Measurements from ENCODE around the gene C1orf35.

The C1orf35 gene

DNA sequence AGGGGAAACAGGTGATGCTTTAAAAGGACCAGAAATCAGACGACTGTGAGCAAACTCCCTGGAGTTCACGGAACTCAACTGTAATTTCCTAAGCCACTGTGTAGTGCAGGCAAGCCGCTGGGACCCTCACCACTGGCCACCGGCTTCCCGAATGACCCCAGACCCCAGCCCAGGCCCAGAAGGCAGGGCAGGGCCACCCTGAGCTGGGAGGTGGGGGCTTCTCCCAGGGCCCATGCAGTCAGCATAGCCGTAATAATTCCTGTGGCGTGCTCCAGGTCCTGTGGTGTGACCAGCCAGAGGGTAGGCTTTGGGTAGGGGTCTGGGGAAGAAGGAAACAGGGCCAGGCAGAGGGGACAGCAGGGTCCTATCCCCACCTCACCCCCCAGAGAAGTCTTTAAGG is 24.1 kb downstream of the C1orf35 start:
- DNase-seq (ENCODE audit: low read depth in 2 of 2), result no peak

DNA sequence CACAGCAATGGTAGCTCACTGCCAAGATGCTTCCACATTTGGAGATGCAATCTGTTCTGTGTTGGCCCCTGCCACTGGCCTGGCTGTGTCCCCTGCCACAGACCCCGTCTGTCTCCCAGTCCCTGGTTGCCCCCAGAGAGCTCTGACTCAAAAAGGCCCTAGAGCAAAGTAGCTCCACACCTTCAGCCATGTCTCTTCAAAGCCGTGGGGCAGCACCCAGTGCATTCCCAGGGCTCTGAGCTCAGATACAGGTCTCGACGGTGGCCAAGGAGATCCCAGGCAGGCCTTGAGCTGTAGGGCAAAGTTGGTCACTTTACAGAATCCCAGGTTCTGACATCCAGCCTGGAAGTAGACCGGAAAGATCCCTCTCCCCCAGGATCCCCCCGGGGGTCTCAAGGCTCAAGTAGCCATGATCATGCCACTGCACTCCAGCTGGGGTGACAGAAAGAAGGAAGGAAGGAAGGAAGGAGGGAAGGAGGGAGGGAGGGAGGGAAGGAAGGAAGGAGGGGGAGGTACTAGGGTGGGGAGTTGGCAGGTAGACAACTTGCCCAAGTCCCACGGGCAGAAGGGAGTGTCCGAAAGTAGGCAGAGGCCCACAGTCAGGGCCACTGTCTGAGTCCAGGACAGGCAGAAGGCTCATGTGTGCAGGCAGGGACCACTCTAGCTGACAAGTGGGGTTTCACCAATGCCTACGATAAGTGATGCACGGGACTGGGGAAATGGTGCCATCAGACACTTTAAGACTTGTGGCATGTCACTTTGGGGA is 25.4 kb downstream of the C1orf35 start:
- no peak for DNase-seq (ENCODE audit: low read depth in 2 of 2)

- no peak for DNase-seq (ENCODE audit: low read depth in 2 of 2)
Measured at GRCh38 chr1:228076796-228077430, 26.2 kb downstream of the C1orf35 start.

- no peak for DNase-seq (ENCODE audit: low read depth in 2 of 2)
Measured at GRCh38 chr1:228075801-228076271, 27.3 kb downstream of the C1orf35 start.

- DNase-seq (ENCODE audit: low read depth in 2 of 2), result no peak
Measured at GRCh38 chr1:228074954-228075730, 28.0 kb downstream of the C1orf35 start.

DNA sequence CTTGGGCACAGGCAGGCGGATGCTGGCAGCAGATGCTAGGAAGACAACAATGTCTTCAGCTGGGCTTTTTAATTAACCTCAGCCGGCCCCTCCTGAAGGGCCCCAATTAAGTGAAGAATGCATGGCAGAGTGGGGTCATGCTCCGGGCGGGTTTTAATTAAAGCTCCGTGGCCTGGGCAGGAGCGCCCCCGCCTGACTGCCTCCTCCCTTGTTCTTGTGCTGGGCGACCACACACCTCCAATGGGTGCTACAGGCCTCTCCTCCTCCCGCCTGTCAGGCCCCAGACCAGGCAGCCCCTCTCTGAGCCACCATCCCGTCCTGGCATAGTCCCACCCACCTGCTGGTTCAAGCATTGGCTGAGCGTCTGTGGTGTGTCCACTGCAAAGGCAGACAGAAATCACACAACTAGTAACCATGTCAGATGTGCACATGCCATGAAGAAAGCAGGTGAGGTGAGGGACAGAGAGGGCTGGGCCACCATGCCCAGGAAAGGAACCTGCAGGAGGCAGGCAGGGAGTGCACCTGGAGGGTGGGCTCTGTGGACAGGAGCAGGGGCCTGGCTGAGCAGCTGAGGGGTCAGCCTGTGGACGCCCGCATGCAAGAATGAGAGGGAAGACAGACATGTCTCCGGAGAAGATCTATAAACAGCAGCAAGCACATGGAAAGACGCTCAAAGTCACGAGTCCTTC is 29.1 kb downstream of the C1orf35 start:
- no peak for DNase-seq (ENCODE audit: low read depth in 2 of 2)

GRCh38 chr1:228073061-228073856 is 29.9 kb downstream of the C1orf35 start:
- no peak for DNase-seq (ENCODE audit: low read depth in 2 of 2)

DNA sequence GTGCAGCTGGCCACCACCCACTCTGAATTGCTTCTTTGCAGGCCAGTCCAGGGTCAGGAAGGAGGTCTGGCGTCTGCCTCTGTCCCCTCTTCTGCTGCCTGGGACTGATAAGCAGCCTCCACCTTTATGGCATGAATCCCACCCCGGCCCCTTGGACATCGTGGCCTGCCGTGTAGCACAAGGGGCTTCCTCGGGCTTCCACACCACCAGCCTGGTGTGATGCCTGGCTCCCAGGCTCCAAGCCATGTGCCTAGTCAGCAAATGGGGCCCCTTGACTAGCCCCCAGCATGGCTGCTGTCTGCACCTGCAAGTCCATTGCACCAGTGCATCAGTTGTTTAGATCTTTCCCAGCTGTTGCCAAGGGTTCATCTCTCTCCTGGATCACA is 30.5 kb downstream of the C1orf35 start:
- no peak for DNase-seq (ENCODE audit: low read depth in 2 of 2)

DNA sequence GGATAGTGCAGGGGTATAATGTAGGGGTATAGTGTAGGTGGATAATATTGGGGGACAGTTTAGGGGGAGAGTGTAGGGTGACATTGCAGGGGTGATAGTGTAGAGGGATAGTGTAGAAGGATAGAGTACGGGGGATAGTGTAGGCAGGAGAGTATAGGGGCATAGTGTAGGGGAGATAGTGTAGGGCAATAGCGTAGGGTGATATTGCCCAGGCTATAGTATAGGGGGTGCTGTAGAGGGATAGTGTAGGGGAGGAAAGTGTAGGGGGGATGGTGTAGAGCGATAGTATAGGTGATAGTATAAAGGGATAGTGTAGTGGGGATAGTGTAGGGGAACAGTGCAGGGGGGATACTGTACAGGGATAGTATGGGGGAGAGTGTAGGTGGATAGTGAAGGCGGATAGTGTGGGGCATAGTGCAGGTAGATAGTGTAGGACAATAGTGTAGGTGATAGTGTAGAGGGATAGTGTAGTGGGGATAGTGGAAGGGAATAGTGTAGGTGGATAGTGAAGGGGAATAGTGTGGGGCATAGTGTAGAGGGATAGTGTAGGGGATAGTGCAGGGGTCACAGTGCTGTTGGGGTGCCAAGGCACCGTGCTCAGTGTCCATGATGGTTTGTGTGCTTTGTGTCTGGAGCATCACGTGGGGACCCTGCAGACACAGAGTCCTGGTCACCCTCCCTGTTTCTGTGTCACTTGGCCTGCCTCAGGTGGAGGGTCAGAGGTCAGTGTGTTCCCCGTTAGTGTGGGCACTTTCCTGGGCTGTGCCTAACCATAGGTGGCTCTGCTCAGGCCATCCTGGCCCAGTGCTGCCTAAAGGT is 31.1 kb downstream of the C1orf35 start:
- no peak for DNase-seq (ENCODE audit: low read depth in 2 of 2)

GRCh38 chr1:228070851-228071250 is 32.3 kb downstream of the C1orf35 start:
- no peak for DNase-seq (ENCODE audit: low read depth in 2 of 2)

DNA sequence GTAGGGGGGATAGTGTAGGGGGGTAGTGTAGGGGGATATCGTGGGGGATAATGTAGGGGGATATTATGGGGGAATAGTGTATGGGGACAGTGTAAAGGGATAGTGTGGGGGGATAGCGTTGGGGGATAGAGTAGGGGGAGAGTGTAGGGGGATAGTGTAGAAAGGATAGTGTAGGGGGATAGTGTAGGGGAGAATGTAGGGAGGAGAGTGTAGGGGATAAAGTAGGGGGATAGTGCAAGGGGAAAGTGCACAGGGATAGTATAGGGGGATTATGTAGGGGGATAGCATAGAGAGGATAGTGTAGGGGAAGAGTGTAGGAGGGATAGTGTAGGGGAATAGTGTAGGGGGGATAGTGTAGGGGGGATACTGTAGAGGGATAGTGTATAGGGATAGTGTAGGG is 33.0 kb downstream of the C1orf35 start:
- DNase-seq (ENCODE audit: low read depth in 2 of 2), result no peak

GRCh38 chr1:228068359-228068758 is 34.8 kb downstream of the C1orf35 start:
- DNase-seq (ENCODE audit: low read depth in 2 of 2), result no peak

GRCh38 chr1:228066891-228067654 is 36.1 kb downstream of the C1orf35 start:
- no peak for DNase-seq (ENCODE audit: low read depth in 2 of 2)

DNA sequence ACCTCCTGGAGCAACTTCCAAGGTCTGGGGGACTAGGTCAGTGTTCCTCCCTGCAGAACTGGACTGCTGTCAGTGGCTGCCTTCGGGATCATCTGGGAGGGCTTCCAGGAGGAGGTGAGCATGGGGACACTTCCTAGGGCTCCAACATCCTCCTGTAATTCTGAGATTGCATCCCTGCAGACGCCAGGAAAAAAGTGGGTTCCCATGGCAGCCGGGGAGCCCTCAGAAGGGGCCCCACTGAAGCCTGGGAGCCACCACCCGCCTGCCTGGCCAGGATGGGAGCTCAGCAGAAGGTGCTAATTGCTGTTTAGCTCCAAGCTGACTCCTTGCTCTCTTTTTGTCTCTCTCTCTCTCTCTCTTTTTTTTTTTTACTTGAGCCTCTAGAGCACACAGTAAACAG is 36.7 kb downstream of the C1orf35 start:
- DNase-seq (ENCODE audit: low read depth in 2 of 2), result no peak

DNA sequence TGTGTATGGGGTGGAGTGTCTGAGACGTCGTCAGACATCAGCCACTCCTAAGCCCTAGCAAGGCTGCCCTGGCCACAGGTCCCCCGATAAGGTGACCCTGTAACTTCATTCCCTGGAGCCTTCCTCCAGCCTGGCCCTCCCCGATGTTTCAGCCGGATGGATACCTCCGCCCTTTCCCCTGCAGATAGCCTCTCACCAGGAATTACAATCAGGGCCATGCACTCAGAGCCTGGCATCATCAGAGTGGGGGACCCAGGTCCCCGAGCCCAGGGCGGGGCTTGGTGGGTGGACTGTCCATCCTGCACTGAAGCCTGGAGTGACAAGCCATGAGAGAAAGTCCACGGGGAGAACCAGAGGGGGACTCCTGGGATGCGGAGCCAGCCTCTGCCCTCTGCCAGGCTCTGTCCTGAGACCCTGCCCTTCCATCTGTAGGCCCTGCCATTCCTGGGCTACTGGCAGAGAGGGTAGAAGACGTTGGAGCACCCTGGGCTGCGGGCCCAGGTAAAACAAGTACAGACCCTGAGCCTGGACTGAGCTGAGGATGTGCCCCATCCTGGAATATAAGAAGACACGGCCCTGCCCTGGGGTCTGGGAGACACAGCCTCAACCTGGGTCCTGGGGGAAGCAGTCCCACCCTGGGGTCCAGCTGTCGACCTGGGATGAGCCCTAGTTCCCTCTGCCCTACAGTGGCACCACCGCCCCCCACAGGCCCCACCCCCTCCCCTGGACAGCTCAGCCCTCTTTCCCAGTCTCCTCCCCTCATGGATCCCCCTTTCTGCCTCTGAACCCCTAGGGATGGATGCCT is 37.4 kb downstream of the C1orf35 start:
- no peak for DNase-seq (ENCODE audit: low read depth in 2 of 2)

DNA sequence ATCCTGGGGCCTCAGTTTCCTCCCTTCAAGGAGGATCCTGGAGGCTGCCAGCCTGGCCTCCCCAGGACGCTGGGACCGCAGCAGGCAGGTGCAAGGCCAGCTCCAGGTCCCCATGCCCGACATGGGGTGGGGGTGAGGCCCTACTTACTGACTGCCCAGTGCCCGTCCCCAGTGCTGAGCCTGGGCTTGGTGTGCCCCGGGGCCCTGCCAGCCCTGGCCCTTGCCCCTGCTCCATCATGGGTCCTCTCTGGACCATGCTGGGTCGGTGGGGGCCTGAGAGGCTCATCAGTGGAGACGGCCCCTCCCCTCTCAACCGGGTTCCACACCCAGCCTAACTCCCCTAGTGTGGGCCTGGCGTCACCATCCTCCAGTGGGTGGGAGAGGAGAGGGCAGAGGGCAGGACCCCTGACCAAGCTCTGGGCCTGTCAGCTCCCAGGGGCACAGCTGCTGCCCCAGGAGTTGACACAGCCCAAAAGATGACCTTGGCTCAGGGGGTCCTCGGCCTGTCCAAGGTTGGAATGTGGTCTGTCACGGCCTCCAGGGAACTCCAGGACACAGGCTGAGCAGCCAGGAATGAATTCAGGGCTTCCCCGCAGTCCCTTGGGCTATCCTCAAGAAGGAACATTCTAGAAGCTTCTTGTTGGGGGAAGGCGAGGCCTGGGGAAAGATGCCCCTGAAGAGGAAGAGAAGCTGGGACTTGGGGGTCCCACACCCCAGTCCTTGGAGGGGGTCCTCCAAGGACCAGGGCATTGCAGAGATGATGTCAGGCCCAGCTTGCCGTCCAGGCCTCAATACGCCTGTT is 38.2 kb downstream of the C1orf35 start:
- DNase-seq (ENCODE audit: low read depth in 2 of 2), result no peak

- DNase-seq (ENCODE audit: low read depth in 2 of 2), result no peak
Measured at GRCh38 chr1:228064296-228064695, 38.8 kb downstream of the C1orf35 start.
